HG02885 (cell line): ENCODE data around the gene GNLY.
"Not testable (repeated sequence)": the region's sequence is repeated elsewhere in the genome, so short reads cannot be mapped to it uniquely, and the experiment has no call there.

Source experiments
- ATAC-seq: cut with Tn5 transposase; IDR thresholded peaks from one replicate; pipeline ENCODE4 v1.9.1; 2021; ENCODE audit warnings: mild to moderate bottlenecking; ENCODE audit not compliant: unreplicated experiment, poor library complexity

GNLY gene

DNA sequence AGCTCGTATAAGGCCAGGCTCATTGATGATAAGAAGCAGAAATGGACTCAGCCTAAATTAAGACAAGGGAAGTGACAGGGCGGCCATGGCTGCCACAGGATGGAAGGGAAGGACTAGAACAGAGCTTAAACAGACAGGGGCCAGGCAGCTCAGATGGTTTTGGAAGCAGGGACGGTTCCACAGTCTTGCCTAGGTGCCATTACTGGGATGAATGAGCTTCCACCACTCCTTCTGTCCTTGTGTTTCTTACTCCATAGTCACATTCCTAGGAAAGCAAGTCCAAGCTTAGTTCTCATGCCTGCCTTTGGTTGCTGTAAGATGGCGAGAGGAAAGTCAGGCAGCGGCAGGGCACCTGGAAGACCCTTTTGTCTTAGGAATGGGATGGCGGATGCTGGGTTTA lies 11.9 kb downstream of the GNLY start:
- ATAC-seq = no peak

- no peak for ATAC-seq
Measured at GRCh38 chr2:85706599-85707296, 12.6 kb downstream of the GNLY start.

- ATAC-seq = peak; percentile 67
Measured at GRCh38 chr2:85707304-85707703, 13.1 kb downstream of the GNLY start.

DNA sequence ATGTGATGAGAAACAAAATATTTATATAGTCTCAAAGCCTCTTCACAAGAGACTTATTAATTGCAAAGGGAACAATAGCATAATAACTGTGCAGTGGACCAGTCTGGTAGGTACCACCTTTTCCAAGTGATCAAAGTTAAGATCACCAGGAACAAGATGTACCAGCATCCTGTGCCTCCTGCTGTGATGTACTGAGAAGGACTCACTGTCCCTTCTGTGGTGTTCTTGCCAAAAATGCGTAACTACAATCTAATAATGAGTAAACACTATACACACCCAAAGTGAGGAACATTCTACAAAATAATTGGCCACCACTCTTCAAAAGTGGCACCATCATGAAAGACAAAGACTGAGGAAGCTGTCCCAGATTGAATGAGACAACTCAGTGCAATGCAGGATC lies 14.5 kb downstream of the GNLY start:
- ATAC-seq = no peak

- ATAC-seq = no peak
Measured at GRCh38 chr2:85709401-85709811, 15.2 kb downstream of the GNLY start.

GRCh38 chr2:85710687-85711577 lies 16.8 kb downstream of the GNLY start:
- ATAC-seq = no peak

DNA sequence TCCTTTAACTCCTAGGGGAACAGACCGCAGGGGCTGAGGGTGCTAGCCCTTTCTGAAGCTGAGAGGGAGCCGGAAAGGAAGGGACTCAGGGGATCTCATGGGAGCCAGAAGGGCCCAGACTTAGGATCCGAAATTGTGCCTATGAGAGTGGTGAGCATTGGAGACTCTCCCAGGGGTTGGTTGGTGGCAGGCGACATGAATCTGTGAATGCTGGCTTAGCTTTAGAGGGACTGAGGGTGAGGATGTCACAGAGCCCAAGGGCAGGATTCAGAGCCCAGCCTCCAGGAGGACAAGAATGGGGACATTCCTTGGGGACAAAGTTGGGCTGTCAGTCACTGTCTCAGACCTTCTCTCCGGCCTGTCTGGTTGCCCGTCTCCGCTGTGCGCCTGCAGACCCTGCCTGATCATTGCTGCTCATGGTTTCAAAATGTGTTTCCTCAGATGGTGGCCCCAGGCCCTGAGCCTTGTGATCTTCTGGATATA lies 17.5 kb downstream of the GNLY start:
- ATAC-seq = no peak

- no peak for ATAC-seq
Measured at GRCh38 chr2:85712336-85712735, 18.2 kb downstream of the GNLY start.

- no peak for ATAC-seq
Measured at GRCh38 chr2:85712849-85713612, 18.9 kb downstream of the GNLY start.

- no peak for ATAC-seq
Measured at GRCh38 chr2:85713836-85714235, 19.7 kb downstream of the GNLY start.

GRCh38 chr2:85714421-85714820 lies 20.3 kb downstream of the GNLY start:
- ATAC-seq = not testable (repeated sequence)

- ATAC-seq = no peak
Measured at GRCh38 chr2:85714841-85715240, 20.7 kb downstream of the GNLY start.

DNA sequence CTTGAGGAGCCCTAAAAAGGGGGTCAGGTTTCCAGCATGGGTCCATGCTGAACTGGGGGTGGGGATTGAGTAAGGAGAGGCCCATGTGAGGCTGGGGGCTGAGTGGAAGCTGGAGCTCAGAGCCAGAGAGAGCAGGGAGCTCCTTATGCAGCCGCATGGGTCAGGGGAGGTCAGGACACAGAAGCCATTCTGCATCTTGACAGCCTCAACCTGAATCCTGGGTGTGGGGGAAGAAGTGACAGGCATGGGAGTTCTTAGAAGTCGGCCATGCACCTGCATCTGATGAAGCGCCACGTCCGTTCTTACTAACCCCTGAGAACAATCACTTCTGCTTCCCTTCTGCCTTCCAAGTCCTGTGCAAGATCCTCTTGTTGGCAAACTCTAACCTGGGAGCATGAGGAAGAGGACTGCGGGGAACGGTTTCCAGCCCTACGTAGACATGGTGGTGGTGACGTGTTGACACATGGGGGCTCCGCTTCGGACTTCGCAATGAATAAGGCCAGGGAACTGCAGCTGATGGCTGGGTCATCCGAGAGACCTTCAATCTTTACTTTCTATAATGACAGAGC lies 22.3 kb downstream of the GNLY start:
- no peak for ATAC-seq

GRCh38 chr2:85717308-85718008 lies 23.3 kb downstream of the GNLY start:
- ATAC-seq = no peak

DNA sequence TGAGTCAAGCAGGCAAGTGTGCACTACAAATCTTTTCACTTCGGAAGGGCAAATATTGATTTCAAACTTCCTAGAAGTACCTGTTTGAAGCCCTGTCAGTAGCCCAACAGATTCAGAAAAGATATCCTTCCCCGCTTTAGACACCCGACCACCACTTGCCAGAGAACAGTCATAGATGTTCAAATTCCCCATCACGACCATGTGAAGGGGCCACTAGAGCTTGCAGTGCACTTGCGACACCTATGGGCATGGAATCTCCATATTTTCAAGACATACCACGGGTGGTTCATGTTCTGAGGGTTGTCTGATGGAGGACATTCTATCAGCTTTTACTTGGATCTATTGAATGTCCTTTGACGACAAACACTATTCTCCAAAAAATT lies 23.8 kb downstream of the GNLY start:
- no peak for ATAC-seq

GRCh38 chr2:85718885-85719492 lies 24.8 kb downstream of the GNLY start:
- ATAC-seq = no peak

- no peak for ATAC-seq
Measured at GRCh38 chr2:85719609-85720240, 25.6 kb downstream of the GNLY start.

- ATAC-seq = no peak
Measured at GRCh38 chr2:85720533-85720932, 26.4 kb downstream of the GNLY start.

GRCh38 chr2:85721641-85722040 lies 27.5 kb downstream of the GNLY start:
- no peak for ATAC-seq
